OCI-M2 (cell line): ENCODE results near the gene ITIH3.
"Not testable (repeated sequence)": the region's sequence is repeated elsewhere in the genome, so short reads cannot be mapped to it uniquely, and the experiment has no call there.

Experiments used
- DNase-seq: peaks from one replicate; lab custom pipeline; 2025; ENCODE audit not compliant: unreplicated experiment; lab: John Stamatoyannopoulos, UW

Gene ITIH3, protein sequence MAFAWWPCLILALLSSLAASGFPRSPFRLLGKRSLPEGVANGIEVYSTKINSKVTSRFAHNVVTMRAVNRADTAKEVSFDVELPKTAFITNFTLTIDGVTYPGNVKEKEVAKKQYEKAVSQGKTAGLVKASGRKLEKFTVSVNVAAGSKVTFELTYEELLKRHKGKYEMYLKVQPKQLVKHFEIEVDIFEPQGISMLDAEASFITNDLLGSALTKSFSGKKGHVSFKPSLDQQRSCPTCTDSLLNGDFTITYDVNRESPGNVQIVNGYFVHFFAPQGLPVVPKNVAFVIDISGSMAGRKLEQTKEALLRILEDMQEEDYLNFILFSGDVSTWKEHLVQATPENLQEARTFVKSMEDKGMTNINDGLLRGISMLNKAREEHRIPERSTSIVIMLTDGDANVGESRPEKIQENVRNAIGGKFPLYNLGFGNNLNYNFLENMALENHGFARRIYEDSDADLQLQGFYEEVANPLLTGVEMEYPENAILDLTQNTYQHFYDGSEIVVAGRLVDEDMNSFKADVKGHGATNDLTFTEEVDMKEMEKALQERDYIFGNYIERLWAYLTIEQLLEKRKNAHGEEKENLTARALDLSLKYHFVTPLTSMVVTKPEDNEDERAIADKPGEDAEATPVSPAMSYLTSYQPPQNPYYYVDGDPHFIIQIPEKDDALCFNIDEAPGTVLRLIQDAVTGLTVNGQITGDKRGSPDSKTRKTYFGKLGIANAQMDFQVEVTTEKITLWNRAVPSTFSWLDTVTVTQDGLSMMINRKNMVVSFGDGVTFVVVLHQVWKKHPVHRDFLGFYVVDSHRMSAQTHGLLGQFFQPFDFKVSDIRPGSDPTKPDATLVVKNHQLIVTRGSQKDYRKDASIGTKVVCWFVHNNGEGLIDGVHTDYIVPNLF

DNA sequence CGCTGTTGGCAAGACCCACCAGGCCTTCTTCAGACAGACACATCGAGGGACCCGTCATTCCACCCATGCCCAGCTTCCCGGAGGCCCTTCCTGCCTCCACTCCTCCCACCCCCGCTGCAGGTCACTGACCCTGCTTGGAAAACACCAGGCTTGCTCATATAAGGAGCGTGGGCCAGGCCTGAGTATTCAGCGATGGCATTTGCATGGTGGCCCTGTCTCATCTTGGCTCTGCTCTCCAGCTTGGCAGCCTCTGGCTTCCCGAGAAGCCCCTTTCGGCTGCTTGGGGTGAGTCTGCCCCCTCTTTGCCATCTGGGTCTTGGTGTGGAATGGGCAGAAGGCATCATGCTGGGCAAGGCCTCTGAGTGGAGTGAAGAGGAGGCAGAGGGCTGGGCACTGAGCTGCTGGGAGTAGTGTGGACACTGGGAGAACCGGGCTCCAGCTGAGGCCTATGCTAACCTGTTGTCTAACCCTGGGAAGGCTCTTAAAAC lies at the start of gene ITIH3:
TSS of gene ITIH3 (plus strand) at position 185 of the 488 bp plus-strand sequence. CDS start at position 193, 8 bp downstream.
- DNase-seq = no peak

DNA sequence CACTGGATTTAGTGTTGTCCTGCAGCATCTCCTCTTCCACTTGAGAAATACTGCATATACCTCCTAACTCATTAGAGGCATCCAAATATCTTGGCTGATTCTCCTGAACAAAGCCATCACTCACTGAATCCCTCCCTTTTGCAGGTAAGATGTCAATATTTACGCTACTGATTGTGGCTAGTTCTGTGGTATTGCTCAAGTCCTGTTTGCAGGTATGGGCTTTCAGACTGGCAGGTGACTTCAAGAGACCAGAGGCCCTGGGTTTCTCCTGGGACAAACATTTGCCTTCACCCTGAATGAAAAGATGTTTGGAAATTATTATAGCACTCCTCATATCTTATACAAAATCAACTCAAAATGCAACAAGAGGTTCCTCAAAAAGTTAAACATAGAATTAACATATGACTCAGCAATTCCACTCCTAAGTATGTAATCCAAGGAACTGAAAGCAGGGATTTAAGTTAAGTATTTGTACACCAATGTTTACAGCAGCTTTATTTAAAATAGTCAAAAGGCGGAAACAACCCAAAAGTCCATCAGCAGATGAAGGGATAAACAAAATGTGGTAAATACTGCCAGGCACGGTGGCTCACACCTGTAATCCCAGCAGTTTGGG lies 42.4 kb upstream of the ITIH3 start:
- DNase-seq = no peak

DNA sequence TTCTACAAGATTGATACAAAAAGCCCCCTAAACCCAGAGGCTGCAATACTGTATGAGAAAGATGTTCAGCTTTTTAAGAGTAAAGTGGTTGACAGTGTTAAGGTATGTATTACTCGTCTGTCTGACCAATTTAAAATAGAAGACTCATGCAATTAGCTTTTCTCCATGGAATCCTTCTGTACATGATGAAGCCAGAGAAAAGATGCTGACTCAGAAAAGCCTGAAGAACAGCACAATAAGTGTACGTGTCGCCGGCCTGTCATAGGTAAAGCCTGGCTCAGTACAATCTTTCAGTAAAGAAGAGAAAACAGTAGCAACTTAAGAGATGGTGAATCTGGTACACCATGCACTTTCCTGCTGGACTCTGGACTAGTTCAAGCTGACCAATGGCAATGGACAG lies 40.2 kb upstream of the ITIH3 start:
- DNase-seq = no peak

DNA sequence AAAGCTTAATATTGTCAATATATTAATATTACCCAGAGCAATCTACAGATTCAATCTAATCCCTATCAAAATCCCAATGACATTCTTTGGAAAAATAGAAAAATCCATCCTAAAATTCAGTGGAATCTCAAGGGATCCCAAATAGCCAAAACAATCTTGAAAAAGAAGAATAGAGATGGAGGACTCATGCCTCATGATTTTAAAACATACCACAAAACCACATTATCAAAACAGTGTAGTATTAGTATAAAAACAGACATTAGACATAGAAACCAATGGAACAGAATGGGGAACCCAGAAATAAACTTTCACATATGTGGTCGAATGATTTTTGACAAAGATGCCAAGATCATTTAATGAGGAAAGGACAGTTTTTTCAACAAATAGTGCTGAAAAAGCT lies 38.5 kb upstream of the ITIH3 start:
- no peak for DNase-seq

DNA sequence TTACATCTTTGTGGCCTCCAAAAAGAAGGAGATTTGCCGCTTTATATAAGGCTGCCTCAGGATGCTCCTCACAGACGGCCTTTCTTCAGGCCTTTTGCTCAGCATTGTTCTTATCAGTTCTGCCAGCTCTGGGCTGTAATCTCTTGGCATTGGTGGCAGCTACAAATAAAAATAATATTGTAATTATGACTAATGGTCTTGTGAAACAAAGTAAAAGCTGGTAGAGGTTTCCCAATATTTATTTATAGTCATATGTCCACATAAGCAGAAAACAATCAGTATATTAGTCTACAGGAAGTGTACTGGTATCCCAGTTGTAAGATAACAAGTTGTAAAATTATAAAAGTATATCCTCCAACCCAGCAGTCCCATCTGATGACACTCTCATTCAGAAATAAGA lies 31.1 kb upstream of the ITIH3 start:
- no peak for DNase-seq

DNA sequence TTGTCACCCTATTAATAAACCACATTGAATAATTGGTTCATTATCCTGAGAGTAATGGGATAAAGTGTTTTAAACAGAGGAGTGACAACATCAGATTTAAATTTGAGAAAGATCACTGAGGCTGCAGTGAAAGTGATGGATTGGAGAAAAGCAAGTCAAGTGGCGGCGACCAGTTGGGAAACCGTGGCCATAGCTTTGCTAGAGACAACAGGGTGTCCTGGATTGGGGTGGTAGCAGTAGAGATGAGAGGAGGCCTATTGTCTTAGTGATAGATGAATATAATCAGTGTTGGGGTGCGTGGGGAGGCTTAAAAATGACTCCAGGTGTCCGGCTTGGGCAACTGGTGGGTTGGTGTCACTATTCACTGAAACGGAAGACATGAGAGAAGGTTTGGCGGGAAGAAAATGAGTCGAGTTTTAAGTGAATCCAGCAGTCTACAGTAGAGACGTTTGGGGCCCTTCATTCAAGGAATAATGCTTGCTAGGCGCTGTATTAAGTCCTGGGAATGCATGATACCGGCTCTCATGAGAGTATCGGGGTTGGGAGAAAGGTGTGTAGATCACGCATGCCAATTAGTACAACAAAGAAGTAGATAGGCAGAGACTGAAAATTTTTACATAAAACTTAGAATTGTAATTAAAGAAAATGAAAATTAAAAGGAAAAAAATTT lies 24.7 kb upstream of the ITIH3 start:
- no peak for DNase-seq

DNA sequence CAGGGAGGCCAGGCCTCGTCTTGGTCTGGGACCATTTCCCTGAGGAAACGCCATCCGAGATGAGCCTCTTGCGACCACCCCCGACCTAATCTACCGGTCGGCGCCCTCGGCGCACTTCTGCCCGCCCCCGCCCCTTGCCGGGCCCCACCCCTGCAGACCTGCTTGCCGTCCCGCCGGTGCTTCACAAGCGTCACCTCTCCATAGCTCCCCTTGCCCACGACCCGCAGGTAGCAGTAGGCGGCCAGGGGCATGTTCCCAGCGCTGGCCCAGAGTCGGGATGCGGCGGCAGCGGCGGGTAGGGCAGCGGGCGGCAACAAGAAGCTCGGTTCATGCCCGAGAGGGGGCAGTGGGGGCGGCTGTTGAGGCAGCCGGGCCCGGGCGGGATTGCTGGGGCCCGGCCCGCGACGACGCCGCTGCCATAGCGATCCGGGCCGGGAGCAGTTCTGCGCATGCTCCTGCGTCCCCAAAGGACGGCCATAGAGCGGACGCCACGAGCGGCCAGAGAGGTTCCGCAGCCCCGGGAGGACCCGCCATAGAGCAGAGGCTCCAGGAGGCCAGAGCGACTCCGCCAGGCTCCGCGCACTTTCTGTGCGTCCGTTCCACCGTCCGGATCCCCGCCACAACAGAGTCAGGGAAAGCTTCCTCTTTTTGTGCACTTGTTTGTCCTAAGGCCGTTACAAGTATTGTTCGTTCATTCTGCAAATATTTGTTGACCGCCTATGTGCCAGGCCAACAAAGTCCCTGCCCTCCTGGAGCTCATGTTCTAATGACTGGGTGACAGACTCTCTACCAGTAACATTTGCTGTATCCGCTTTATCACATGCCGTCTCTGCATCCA lies 23.9 kb upstream of the ITIH3 start, which contains the start of gene NEK4:
TSS of gene NEK4 (minus strand) at position 445 of the 838 bp plus-strand sequence. CDS start at position 251, 194 bp downstream.
- peak; percentile 81 for DNase-seq

DNA sequence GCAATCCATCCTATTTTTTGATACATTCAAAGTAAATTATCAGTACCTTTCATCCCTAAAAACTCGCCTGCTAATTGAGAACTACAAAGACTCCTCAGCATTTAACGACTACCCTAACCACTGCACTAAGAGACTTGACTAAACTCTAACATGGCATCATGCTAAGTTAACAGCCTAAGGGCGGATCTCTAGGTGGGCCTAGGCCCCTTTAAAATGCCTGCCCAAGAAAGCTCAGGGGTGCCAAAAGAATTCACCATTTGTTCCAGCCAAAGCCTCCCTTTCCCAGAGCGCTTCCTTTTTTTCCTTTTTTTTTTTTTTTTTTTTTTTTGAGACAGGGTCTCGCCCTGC lies 23.3 kb upstream of the ITIH3 start:
- no peak for DNase-seq

DNA sequence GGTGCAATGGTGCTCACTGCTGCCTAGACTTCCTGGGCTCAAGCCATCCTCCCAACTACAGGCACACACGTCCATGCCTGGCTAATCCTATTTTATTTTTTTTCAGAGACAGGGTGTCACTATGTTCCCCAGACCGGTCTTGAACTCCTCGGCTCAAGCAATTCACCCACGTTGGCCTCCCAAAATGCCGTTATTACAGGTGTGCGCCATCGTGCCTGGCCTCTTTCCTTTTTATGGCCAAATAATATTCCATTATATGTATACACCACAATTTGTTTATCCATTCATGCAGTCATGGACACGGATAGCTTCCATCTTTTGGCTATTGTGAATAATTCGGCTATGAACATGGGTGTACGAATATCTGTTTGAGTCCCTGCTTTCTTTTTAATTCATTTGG lies 22.9 kb upstream of the ITIH3 start:
- DNase-seq = no peak

DNA sequence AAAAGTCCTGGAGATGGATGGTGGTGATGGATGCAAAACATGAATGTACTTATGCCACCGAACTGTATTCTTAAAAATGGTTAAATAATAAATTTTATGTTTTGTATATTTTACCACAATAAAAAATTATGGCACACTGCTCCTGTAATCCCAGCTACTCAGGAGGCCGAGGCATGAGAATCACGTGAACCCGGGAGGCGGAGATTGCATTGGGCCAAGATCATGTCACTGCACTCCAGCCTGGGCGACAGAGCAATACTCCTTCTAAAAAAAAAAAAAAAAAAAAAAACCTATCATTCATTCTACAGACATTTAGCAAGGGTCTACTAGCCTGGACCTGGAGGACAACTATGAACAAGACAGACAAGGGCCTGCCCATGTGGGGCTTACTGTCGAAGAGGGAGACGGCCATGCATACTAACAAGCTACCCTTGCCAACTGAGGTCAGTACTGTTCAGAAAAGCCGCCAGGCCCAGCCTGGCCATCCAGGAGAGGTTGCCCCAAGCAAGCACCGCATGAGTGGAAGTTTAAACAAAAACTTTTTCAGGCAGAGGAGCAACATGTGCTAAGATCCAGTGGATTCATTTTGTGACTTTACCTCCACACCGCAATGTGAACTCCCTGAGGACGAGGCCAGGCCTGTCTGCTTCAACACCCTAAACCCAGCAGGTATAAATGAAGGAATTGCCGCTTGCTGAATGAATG lies 21.1 kb upstream of the ITIH3 start:
- no peak for DNase-seq

DNA sequence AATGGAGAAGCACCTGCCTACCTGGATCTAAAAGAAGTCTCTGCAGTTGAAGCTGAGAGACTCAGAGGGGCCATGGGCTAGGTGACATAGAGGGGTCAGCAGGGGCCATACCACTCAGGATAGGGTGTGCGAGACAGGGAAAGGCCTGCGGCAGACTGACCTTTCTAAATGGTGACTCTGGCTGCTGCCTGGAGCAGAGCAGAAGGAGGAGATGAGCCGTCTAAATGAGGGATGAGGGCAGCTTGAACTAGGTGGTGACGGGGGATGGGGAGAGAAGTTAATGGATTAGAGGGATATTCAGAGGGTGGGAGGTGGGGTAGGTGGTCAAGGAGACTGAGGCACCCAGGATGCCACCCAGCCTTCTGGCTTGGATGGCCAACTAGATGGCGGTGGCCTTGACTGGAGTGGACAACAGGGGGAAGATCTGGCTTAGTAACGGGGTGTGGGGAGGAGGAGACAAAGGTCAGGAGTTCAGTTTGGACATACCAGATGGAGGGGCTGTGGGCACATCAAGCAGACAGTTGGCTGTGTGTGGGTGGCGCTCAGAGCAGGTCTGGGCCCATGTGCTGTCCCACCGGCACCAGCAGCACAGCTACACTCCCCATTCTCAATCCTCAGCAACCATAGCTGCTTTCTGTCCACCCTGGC lies 20.4 kb upstream of the ITIH3 start:
- DNase-seq = no peak

DNA sequence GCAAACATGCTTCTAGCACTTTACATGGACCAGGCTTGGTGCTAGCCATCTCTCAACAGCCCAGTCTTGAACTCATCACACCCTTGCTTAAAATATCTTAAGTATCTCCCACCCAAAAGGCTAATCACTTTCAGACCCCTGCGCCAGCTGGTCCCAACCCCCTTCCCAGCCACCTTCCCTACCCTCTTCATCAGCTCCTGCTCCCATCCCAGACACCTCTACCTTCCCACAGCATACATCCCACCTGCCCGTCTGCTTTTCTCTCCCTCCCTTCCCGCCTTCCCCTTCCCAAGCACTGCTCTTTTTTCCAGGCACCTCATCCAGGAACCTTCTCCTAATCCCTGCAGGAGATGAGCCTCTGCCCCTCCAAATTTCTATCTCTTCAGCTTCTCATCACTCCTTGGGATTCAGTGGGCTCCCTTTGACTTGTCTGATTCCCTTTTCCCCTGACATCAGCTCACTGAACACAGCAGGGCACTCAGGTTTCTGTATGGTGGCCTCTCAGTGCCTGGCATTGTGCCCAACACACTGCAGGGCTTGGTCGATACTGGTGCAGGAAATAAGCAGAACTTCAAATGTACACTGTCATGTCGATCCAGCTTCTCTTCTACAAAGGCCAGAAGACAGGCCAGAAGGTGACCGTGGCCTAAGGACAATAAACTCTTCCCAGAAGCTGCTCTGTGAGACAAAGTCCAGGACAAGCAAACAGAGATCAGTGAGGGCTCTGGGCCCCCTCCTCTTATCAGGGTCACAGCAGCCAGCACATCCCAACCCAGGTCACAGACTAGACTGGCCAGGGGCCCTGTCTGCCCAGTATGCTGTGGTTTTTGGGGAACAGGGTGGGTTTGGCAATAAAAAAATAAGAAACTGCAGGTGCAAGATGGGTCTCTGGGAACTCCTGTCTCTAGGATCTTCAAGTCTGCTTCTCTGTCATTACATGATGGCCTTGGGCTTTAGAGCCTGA lies 19.4 kb upstream of the ITIH3 start:
- DNase-seq = no peak

DNA sequence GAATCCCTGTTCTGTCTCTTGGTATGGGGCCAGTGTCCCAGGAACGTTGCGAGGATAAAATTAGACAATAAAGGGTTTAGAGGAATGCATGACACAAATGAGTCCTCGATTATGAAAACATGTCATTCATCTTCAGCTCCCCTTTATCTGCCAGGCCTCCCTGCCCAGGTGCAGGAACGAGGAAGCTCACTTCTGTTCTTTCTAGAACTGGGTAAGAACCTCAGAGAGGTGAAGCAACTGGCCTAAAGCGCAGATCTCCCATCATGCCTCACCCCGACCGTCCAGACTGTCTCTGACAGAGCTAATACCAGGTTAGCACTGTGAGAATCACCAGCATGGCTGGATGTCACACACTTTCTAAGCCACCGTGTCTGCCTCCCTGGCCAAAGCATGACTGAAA lies 18.7 kb upstream of the ITIH3 start:
- DNase-seq = no peak

DNA sequence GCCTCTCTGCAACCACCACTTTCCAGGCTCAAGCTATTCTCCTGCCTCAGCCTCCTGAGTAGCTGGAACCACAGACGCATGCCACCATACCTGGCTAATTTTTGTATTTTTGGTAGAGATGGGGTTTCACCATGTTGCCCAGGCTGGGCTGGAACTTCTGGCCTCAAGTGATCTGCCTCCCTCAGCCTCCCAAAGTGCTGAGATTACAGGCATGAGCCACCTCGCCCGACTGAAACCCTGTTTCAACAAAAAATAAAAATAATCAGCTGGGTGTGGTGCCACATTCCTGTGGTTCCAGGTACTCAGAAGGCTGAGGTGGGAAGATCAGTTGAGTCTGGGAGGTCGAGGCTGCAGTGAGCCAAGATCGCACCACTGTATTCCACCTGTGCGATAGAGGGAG lies 18.1 kb upstream of the ITIH3 start:
- not testable (repeated sequence) for DNase-seq

DNA sequence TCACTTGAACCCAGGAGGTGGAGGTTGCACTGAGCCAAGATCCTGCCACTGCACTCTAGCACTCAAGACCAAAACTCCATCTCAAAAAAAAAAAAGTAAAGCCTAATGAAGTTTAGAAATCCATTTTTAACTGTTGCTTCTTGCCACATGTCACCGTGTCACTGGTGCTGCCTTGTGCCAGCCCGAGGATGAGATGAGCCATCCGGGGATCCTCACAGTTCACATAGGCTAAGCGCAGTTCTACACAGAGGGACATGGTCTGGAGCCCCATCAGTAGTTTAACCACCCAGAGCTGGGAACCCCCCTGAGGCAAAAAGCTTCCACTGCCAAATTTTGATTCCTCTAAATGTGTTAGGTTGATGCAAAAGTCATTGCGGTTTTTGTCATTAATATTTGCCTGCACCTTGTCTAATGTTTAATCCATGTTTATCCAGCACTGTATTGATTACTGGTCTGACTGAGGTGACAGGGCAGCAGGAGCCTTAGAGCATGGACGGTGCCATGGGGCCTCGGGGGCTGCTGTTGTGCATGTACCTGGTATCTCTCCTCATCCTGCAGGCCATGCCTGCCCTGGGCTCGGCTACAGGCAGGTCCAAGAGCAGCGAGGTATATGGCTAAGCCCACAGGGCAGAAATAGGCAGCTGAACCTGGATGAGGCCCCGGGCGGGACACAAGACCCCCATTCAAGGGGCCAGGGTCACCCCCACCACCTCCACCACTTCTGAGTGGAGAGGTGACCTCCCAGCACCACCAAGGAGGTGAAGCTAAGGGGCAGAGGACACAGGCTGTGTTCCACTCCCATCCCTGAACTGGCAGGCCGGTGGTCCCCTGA lies 17.3 kb upstream of the ITIH3 start, which contains the start of gene ITIH1:
TSS of gene ITIH1 (plus strand) at position 473 of the 832 bp plus-strand sequence. CDS start at position 490, 17 bp downstream.
- no peak for DNase-seq

DNA sequence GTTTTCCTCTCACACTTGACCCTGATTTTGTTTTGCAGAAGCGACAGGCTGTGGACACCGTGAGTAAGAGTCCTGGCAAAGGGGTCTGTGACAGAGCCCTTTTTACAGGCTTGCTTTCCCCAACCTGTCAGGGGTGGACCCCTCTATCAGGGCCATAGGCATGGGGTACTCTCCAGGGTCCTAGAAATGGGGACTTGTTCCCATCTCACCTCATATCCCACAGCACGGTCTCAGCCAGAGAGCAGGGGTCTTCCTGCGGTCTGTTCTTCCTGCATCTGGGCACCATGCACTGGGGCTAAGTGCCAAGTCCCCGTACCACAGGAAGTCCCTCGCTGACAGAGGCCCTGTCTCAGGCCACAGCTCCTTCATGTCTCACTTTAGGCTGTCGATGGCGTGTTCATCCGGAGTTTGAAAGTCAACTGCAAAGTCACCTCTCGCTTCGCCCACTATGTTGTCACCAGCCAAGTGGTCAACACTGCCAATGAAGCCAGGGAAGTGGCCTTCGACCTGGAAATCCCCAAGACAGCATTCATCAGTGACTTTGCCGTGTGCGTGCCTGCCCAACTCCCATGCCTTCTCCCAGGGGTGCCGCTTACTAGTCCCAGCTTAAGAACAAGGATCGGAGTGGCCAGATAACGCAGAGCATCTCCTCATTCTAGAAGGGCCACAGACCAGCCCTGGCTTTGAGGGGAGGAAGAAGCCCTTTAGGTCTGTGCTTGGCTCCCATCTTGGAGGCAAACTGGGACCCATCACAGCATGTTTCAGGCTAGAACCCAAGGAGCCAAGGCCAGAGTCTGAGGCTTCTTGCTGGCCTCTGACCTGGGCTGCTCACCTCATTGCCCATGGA lies 16.4 kb upstream of the ITIH3 start:
- DNase-seq = no peak
